K562 (cell line): ENCODE results near the gene ANKRD13D. TPM values are rescaled to one million over a fixed set of nuclear protein-coding genes. Genes with fewer than 3 reads are reported as not detected.

Source experiments
- ARID2 ChIP-seq: fragments of 450-650 bp; IDR thresholded peaks from 2 replicates; pipeline ENCODE4 v1.6.1; 2017; ENCODE audit warnings: antibody characterized with exemption, mild to moderate bottlenecking
- BACH1 ChIP-seq: fragments of 200-800 bp; sonication (Bioruptor generic); IDR thresholded peaks from 2 replicates; pipeline ENCODE4 v1.6.1; 2016; ENCODE audit warnings: missing genetic modification characterization, missing compliant biosample characterization
- HMG20B ChIP-seq: fragments of 250-450 bp; sonication (Bioruptor Pico); IDR thresholded peaks from 2 replicates; pipeline ENCODE4 v1.5.0; 2021; ENCODE audit warnings: mild to moderate bottlenecking
- JUN ChIP-seq, 2 experiments: sonication (generic) in 1 of 2; formaldehyde crosslinking in 1 of 2; IDR thresholded peaks; 2 replicates each; pipeline versions ENCODE4 v1.6.1 to v1.8.0; 2012 to 2022; ENCODE audit warnings: borderline replicate concordance in 2 of 2, mild to moderate bottlenecking in 2 of 2, improper control_type of control experiment in 1 of 2, low read depth in 1 of 2, low read length in 1 of 2, missing genetic modification reagents in 1 of 2
- NR4A1 ChIP-seq, 2 experiments: fragments of 250-450 bp in 1 of 2; fragments of 450-650 bp in 1 of 2; sonication (Bioruptor Pico) in 1 of 2; IDR thresholded peaks; 2 replicates each; pipeline versions ENCODE4 v1.4.0 to v1.6.1; 2016 to 2020; ENCODE audit warnings: mild to moderate bottlenecking in 2 of 2, missing compliant biosample characterization in 1 of 2, missing genetic modification characterization in 1 of 2, moderate library complexity in 1 of 2
- SNIP1 ChIP-seq: fragments of 450-650 bp; IDR thresholded peaks from 2 replicates; pipeline ENCODE4 v1.7.1; 2017; ENCODE audit warnings: low read depth, mild to moderate bottlenecking
- TAF15 ChIP-seq: fragments of 200-400 bp; formaldehyde crosslinking; IDR thresholded peaks from 2 replicates; pipeline ENCODE4 v1.6.1; 2017; ENCODE audit warnings: mild to moderate bottlenecking, low read depth, low read length, moderate library complexity
- TCF7 ChIP-seq: sonication (generic); IDR thresholded peaks from 2 replicates; pipeline ENCODE4 v1.6.1; 2016; ENCODE audit warnings: antibody characterized with exemption, borderline replicate concordance
- TEAD1 ChIP-seq, 2 experiments: fragments of 450-650 bp in 1 of 2; sonication (generic) in 1 of 2; formaldehyde crosslinking; IDR thresholded peaks; 2 replicates each; pipeline versions ENCODE4 v1.4.0 to v1.8.0; 2020 to 2022; ENCODE audit warnings: mild to moderate bottlenecking in 2 of 2, missing genetic modification reagents in 1 of 2
- ZNF707 ChIP-seq: fragments of 250-450 bp; sonication (Bioruptor Pico); conservative IDR thresholded peaks from 2 replicates; pipeline ENCODE4 v1.8.0; 2022; ENCODE audit warnings: inconsistent platforms, mild to moderate bottlenecking, moderate library complexity
- ZNF764 ChIP-seq: fragments of 250-450 bp; sonication (Bioruptor Pico); IDR thresholded peaks from 2 replicates; pipeline ENCODE4 v1.4.0; 2020; ENCODE audit warnings: low read depth, mild to moderate bottlenecking, moderate library complexity
- polyA plus RNA-seq, 8 experiments: library from polyadenylated mRNA; depleted of rRNA in 4 of 8; stranded (reverse) in 5 of 8; unstranded in 3 of 8; fragments of >200 nt; fragmentation: Nextera tagmentation in 2 of 8; fragmentation: Illumina TruSeq in 1 of 8; extraction: Ambion mirVana in 2 of 8; extraction: Trizol in 1 of 8; gene quantifications; 2 replicates each; pipeline versions ENCODE4 v1.2.1 to v1.2.3, GENCODE V29; 2011 to 2014; ENCODE audit warnings: inconsistent platforms in 1 of 8, missing spikeins in 1 of 8
- total RNA-seq, 7 experiments: library from RNA; depleted of rRNA in 6 of 7; stranded (reverse); fragments of >200 nt in 6 of 7; fragmentation: Illumina TruSeq in 2 of 7; extraction: Trizol in 2 of 7; gene quantifications; 2 replicates each; pipeline versions ENCODE4 v1.2.1 to v1.2.3, GENCODE V29; 2011 to 2021; ENCODE audit warnings: low replicate concordance in 1 of 7
- TF ChIP-seq, protein P1 (sequence below): conservative IDR thresholded peaks from 2 replicates; pipeline ENCODE4 v1.6.1; 2011; ENCODE audit warnings: low read depth, mild to moderate bottlenecking, low read length; ENCODE audit not compliant: control insufficient read depth
- TF ChIP-seq, protein P2 (sequence below), 2 experiments: fragments of 450-650 bp; IDR thresholded peaks; 2 replicates each; pipeline ENCODE4 v1.6.1; 2016
- TF ChIP-seq, protein P3 (sequence below): fragments of 250-450 bp; sonication (Bioruptor Pico); IDR thresholded peaks from 2 replicates; pipeline ENCODE4 v1.5.0; 2020; ENCODE audit warnings: mild to moderate bottlenecking, borderline replicate concordance

The ANKRD13D gene
- total and polyA plus RNA-seq, 9 of the 15 experiments (the other 6 are each of a cell fraction or from before 2014, with no cell fraction given) = 0.94 to 40.9 (median 22.4) TPM

DNA sequence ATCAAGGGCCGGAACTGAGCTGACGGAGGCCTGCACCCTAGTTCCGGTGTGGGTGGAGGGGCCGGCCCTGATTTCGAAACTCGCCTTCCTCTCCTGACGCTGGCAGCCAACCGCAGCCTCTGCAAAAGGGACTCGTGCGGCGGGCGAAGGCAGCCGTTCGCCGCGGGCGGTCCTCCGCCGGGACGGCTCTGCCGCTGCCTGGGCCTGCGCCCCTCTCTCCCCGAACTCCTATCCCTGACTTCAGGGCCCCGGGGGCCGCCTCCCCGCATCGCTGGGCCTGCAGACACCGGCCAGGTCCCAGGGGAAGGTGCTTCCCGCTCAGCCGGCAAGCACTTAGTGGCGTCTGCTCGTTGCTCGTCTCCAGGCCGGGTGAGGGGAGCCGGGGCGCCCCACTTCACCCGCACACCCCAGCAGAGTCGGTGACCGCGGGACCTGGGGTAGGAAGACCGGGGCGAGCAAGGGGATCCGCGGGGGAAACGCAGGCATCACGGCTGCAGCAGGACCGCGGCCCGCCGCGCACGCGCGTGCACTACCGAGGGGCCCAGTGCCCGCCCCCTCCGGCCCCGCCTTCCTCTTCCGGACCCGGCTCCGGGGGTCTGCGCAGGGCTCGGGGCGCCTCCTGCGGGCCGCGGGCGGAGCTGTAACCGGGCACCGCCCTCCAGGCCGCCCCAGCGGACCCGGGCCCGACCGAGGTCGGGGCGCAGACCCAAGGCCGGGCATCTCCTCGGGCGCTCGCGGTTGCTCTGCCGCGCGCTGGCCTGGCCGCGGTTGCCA, 464 bp upstream of the ANKRD13D start (continued):
- TF ChIP-seq NR4A1 (CRISPR knock-in tag; IDR thresholded peaks at IDR 0.05) = no peak; the same call in 1 of the 2 replicates
- TF ChIP-seq NR4A1 (tag; IDR thresholded peaks at IDR 0.05) = no peak
- TF ChIP-seq, protein P1, sequence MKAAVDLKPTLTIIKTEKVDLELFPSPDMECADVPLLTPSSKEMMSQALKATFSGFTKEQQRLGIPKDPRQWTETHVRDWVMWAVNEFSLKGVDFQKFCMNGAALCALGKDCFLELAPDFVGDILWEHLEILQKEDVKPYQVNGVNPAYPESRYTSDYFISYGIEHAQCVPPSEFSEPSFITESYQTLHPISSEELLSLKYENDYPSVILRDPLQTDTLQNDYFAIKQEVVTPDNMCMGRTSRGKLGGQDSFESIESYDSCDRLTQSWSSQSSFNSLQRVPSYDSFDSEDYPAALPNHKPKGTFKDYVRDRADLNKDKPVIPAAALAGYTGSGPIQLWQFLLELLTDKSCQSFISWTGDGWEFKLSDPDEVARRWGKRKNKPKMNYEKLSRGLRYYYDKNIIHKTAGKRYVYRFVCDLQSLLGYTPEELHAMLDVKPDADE = 0 out of 2 replicates have a peak, but pooled peaks have one; percentile 34
- TF ChIP-seq, protein P2, sequence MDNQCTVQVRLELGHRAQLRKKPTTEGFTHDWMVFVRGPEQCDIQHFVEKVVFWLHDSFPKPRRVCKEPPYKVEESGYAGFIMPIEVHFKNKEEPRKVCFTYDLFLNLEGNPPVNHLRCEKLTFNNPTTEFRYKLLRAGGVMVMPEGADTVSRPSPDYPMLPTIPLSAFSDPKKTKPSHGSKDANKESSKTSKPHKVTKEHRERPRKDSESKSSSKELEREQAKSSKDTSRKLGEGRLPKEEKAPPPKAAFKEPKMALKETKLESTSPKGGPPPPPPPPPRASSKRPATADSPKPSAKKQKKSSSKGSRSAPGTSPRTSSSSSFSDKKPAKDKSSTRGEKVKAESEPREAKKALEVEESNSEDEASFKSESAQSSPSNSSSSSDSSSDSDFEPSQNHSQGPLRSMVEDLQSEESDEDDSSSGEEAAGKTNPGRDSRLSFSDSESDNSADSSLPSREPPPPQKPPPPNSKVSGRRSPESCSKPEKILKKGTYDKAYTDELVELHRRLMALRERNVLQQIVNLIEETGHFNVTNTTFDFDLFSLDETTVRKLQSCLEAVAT (IDR thresholded peaks at IDR 0.05) = 0 out of 4 replicates have a peak, but pooled peaks of 1 of the 2 experiments have one; percentile 44
- no peak; the same call in 1 of the 2 replicates for TF ChIP-seq BACH1
- TF ChIP-seq, protein P3, sequence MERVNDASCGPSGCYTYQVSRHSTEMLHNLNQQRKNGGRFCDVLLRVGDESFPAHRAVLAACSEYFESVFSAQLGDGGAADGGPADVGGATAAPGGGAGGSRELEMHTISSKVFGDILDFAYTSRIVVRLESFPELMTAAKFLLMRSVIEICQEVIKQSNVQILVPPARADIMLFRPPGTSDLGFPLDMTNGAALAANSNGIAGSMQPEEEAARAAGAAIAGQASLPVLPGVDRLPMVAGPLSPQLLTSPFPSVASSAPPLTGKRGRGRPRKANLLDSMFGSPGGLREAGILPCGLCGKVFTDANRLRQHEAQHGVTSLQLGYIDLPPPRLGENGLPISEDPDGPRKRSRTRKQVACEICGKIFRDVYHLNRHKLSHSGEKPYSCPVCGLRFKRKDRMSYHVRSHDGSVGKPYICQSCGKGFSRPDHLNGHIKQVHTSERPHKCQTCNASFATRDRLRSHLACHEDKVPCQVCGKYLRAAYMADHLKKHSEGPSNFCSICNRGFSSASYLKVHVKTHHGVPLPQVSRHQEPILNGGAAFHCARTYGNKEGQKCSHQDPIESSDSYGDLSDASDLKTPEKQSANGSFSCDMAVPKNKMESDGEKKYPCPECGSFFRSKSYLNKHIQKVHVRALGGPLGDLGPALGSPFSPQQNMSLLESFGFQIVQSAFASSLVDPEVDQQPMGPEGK = peak; percentile 84; the same call in 1 of the 2 replicates
- no peak for TF ChIP-seq ARID2
- no peak for TF ChIP-seq JUN (IDR thresholded peaks at IDR 0.05; ENCODE audit: borderline replicate concordance, low read depth, low read length)
- TF ChIP-seq JUN (CRISPR knock-in tag; IDR thresholded peaks at IDR 0.05; ENCODE audit: borderline replicate concordance) = peak; percentile 16; the same call in 1 of the 2 replicates
- no peak for TF ChIP-seq ZNF707 (CRISPR knock-in tag)
- 0 out of 2 replicates have a peak, but pooled peaks have one; percentile 15 for TF ChIP-seq TCF7
- no peak for TF ChIP-seq HMG20B
- peak in 1 of 2 experiments; percentile 74; a peak in 1 of 4 replicates for TF ChIP-seq TEAD1 (CRISPR knock-in tag; IDR thresholded peaks at IDR 0.05)
- TF ChIP-seq TAF15 = no peak
- TF ChIP-seq SNIP1 = no peak
- no peak for TF ChIP-seq ZNF764 (CRISPR knock-in tag)
